IMR-90 (cell line): ENCODE measurements around the gene TMEM154. TPM values are rescaled to one million over a fixed set of nuclear protein-coding genes. Genes with fewer than 3 reads are reported as not detected.
A peak's percentile ranks its signal among the peaks of the same experiment; 100 is the strongest.

Experiments
- ATAC-seq: fragments of 200-7000 bp; cut with Tn5 transposase; 2 replicates; pipeline ENCODE4 v1.9.1; 2020; ENCODE audit warnings: low read depth, mild to moderate bottlenecking, moderate library complexity
- BruUV-seq: library from RNA; stranded (reverse); fragments of 400-500 nt; replicated peaks from 2 replicates; lab custom pipeline; 2021; lab: Mats Ljungman, UMichigan
- CTCF ChIA-PET: fragments of 300-600 bp; formaldehyde crosslinking; extraction: SDS; loops from one replicate; lab custom pipeline; 2021; ENCODE audit warnings: antibody characterized with exemption; lab: Yijun Ruan, JAX
- POLR2A ChIA-PET: fragments of 300-600 bp; sonication (Branson Sonifier 250); formaldehyde crosslinking; loops from one replicate; lab custom pipeline; 2022; ENCODE audit warnings: antibody characterized with exemption; ENCODE audit not compliant: unreplicated experiment; lab: Charles Lee
- DNase-seq: peaks from one replicate; pipeline ENCODE4 v3.0.0; 2013
- H2AFZ ChIP-seq: replicated peaks from 2 replicates; pipeline ENCODE3; 2013; ENCODE audit warnings: low read length, mild to moderate bottlenecking; ENCODE audit not compliant: poor library complexity
- H2AK5ac ChIP-seq: 2 replicates; pipeline ENCODE4 v1.6.1; 2013; ENCODE audit warnings: low read depth, low read length, inconsistent platforms
- H2AK9ac ChIP-seq: replicated peaks from 2 replicates; pipeline ENCODE3; 2013; ENCODE audit warnings: mild to moderate bottlenecking, low read depth, low read length, moderate library complexity; ENCODE audit not compliant: poor library complexity
- H2BK120ac ChIP-seq: 2 replicates; pipeline ENCODE4 v1.6.1; 2013; ENCODE audit warnings: low read depth, low read length, inconsistent platforms
- H2BK15ac ChIP-seq: 3 replicates; pipeline ENCODE4 v1.6.1; 2013; ENCODE audit warnings: low read depth, low read length, inconsistent platforms
- H2BK20ac ChIP-seq: 2 replicates; pipeline ENCODE4 v1.6.1; 2013; ENCODE audit warnings: low read depth, mild to moderate bottlenecking, inconsistent platforms, low read length, moderate library complexity
- H2BK5ac ChIP-seq: 2 replicates; pipeline ENCODE4 v1.6.1; 2013; ENCODE audit warnings: mild to moderate bottlenecking, low read depth, low read length, inconsistent platforms; ENCODE audit not compliant: poor library complexity, severe bottlenecking
- H3K14ac ChIP-seq: replicated peaks from 2 replicates; pipeline ENCODE4 v1.6.1; 2013; ENCODE audit warnings: low read depth, low read length, inconsistent platforms
- H3K18ac ChIP-seq: 2 replicates; pipeline ENCODE4 v1.6.1; 2013; ENCODE audit warnings: low read depth, low read length, control low read depth
- H3K23ac ChIP-seq: 2 replicates; pipeline ENCODE4 v1.6.1; 2013; ENCODE audit warnings: low read depth, low read length, inconsistent platforms
- H3K27ac ChIP-seq: 2 replicates; pipeline ENCODE4 v1.5.1; 2013; ENCODE audit warnings: mild to moderate bottlenecking, control low read depth, low read length; ENCODE audit not compliant: insufficient read depth
- H3K27me3 ChIP-seq: 2 replicates; pipeline ENCODE4 v1.6.1; 2013; ENCODE audit warnings: low read length; ENCODE audit not compliant: control insufficient read depth, insufficient read depth
- H3K36me3 ChIP-seq: 2 replicates; pipeline ENCODE4 v1.6.1; 2013; ENCODE audit warnings: low read length, mixed read lengths; ENCODE audit not compliant: control insufficient read depth, insufficient read depth
- H3K4ac ChIP-seq: 2 replicates; pipeline ENCODE4 v1.6.1; 2013; ENCODE audit warnings: low read depth, low read length, inconsistent platforms
- H3K4me1 ChIP-seq: 2 replicates; pipeline ENCODE4 v1.6.1; 2013; ENCODE audit warnings: low read length, mixed read lengths; ENCODE audit not compliant: control insufficient read depth, insufficient read depth
- H3K4me2 ChIP-seq: 2 replicates; pipeline ENCODE4 v1.6.1; 2013; ENCODE audit warnings: low read depth, mild to moderate bottlenecking, control low read depth, low read length, moderate library complexity
- H3K4me3 ChIP-seq: 2 replicates; pipeline ENCODE4 v1.5.1; 2013; ENCODE audit warnings: low read depth, mild to moderate bottlenecking, control low read depth, low read length, moderate library complexity; ENCODE audit not compliant: insufficient read depth
- H3K56ac ChIP-seq: 2 replicates; pipeline ENCODE4 v1.6.1; 2013; ENCODE audit warnings: low read length, inconsistent platforms; ENCODE audit not compliant: insufficient read depth; ENCODE audit errors: extremely low read depth
- H3K79me1 ChIP-seq, 2 experiments: 2 replicates each; pipeline ENCODE4 v1.6.1; 2013; ENCODE audit warnings: low read length in 2 of 2, inconsistent platforms in 1 of 2, low read depth in 1 of 2
- H3K9ac ChIP-seq: 2 replicates; pipeline ENCODE4 v1.6.1; 2013; ENCODE audit warnings: low read depth, low read length, control low read depth
- H3K9me1 ChIP-seq: 2 replicates; pipeline ENCODE4 v1.6.1; 2013; ENCODE audit warnings: low read length, inconsistent platforms; ENCODE audit not compliant: insufficient read depth
- H3K9me3 ChIP-seq: 2 replicates; pipeline ENCODE4 v1.6.1; 2013; ENCODE audit warnings: low read length; ENCODE audit not compliant: control insufficient read depth, insufficient read depth
- H4K20me1 ChIP-seq: 2 replicates; pipeline ENCODE4 v1.6.1; 2013; ENCODE audit warnings: low read length, inconsistent platforms; ENCODE audit not compliant: insufficient read depth
- H4K5ac ChIP-seq: 2 replicates; pipeline ENCODE4 v1.6.1; 2013; ENCODE audit warnings: mild to moderate bottlenecking, low read depth, low read length, control low read depth
- H4K8ac ChIP-seq, 2 experiments: 2 replicates each; pipeline ENCODE4 v1.6.1; 2013; ENCODE audit warnings: low read depth in 2 of 2, low read length in 2 of 2, control low read depth in 1 of 2, inconsistent platforms in 1 of 2
- H4K91ac ChIP-seq: 2 replicates; pipeline ENCODE4 v1.6.1; 2013; ENCODE audit warnings: low read depth, low read length, inconsistent platforms; ENCODE audit not compliant: insufficient read depth
- NFE2L2 ChIP-seq: fragments of 150-350 bp; IDR thresholded peaks from 2 replicates; pipeline ENCODE4 v1.6.1; 2016; ENCODE audit warnings: low read depth, mild to moderate bottlenecking, low read length
- RAD21 ChIP-seq: IDR thresholded peaks from 2 replicates; pipeline ENCODE4 v1.6.1; 2012; ENCODE audit warnings: low read length, improper control_type of control experiment
- WGBS, 2 experiments: methylation state at CpG; one replicate each; pipeline versions ENCODE4 v1.1.5 to v1.1.7; 2013; ENCODE audit warnings: missing lambda C conversion rate in 2 of 2; ENCODE audit not compliant: insufficient read length in 1 of 2; ENCODE audit errors: extremely low coverage in 2 of 2; 5-methylcytosine and 5-hydroxymethylcytosine counted together
- dilution Hi-C: fragments of 300-500 bp; cut with HindIII; formaldehyde crosslinking; loops from one replicate; pipeline ENCODE4 v1.14.3; 2018; ENCODE audit warnings: low sequenced_read_pairs; ENCODE audit not compliant: unreplicated experiment
- in situ Hi-C: fragments of 300-500 bp; cut with MboI; formaldehyde crosslinking; loops from 3 replicates; pipeline ENCODE4 v1.14.3; 2019; ENCODE audit warnings: low sequenced_read_pairs, inconsistent platforms, mixed read lengths
- intact Hi-C: fragments of 100-400 bp; cut with micrococcal nuclease; formaldehyde crosslinking; loops from 2 replicates; pipeline ENCODE4 v1.10.0; 2022
- polyA plus RNA-seq, 3 experiments: library from polyadenylated mRNA; depleted of rRNA; stranded (reverse); fragments of >200 nt; gene quantifications; 2 replicates each; pipeline ENCODE4 v1.2.3, GENCODE V29; 2012; ENCODE audit warnings: low replicate concordance in 1 of 3
- total RNA-seq: library from RNA; depleted of rRNA; stranded (reverse); fragments of >200 nt; gene quantifications from 2 replicates; pipeline ENCODE4 v1.2.3, GENCODE V29; 2012

TMEM154 gene
- total and polyA plus RNA-seq, 2 of the 4 experiments (the other 2 are of a cell fraction) = 0.12 to 0.18 TPM

DNA sequence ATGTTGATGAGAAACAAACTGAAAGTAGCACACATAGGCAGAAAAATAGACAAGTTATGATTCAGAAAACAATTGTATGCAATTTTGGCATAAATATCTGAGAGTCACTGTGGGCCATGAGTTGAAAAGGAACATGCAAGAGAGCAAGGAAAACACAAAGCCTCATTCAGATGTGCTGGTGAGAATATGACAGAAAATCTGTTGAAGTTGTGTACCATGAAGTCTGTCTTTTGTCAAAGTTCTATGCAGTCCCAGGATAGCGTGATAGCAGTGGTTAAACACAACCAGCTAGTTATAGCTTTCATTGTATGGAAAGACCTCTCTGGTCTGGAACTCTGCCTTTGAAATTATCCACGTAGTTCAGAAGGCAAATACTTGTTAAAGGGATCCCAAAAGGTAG lies 53.0 kb downstream of the TMEM154 start:
- Histone ChIP-seq H3K4me3 (no peak overlapping the region), H3K18ac (no peak overlapping the region), H4K20me1 (no peaks in the 10 kb centered on the region), H3K23ac (no peak overlapping the region), H3K27ac (no peak overlapping the region), H4K5ac (no peak overlapping the region), H4K91ac (no peak overlapping the region), H2BK5ac (no peak overlapping the region), H3K56ac (no peak overlapping the region), H2BK20ac (no peak overlapping the region), H4K8ac (no peak overlapping the region), H3K27me3 (peaks cover 6% of the 10 kb centered on the region), H2BK120ac (no peak overlapping the region), H3K36me3 (no peaks in the 10 kb centered on the region), H3K4me1 (no peaks in the 10 kb centered on the region), H2AK5ac (no peak overlapping the region), H3K9ac (no peak overlapping the region), H3K9me1 (no peaks in the 10 kb centered on the region), H3K4me2 (peak overlapping the region; percentile 55; the same call in 1 of the 2 replicates), H3K79me1 (no peaks in the 10 kb centered on the region), H3K14ac (no peak overlapping the region), H2BK15ac (no peak overlapping the region), H3K9me3 (no peaks in the 10 kb centered on the region), H2AFZ (no peak overlapping the region), H2AK9ac (no peak overlapping the region), H3K4ac (no peak overlapping the region)
- dilution Hi-C loops = no loop called here
- intact Hi-C loops = no loop called here
- no peak for DNase-seq
- ATAC-seq = no peak
- TF ChIP-seq RAD21 (no peak), NFE2L2 (no peak)
- in situ Hi-C loops = no loop called here
- POLR2A ChIA-PET = no interaction called here
- WGBS, 2 experiments = 0% methylated on average over 1 of the region's 2 CpGs; no CpG with 5 or more reads in 1 of the 2 experiments
- CTCF ChIA-PET = interaction anchor here (1.1 kb wide), 1 partner anchor 18 kb away, joined by 3 read pairs; no protein-coding TSS in a partner anchor
- BruUV-seq = no TSS peak
